ENCODE results near the gene TAF8.

DNA sequence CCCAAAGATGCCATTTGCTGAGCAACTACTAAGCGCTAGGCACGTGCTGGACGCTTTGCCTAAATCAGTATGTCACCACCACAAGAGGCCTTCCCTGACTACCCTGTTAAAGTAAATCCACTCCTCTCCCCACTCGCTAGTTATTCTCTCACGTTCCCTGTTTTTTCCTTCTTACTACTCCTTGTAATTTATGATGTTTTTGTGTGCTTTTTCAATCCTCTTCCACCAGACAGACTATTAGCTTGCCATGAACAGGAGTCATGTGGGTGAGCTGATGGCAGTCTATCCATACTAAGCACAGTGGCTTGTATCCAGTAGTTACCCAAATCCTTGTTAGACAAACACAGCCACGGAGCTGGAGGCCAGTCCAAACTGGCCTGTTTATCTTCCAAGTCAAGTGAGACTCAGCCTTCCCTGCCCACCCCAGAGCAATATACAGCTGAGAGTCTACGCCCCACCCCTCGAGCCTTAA lies 50.9 kb downstream of the TAF8 start:
- TF ChIP-seq, protein P1, sequence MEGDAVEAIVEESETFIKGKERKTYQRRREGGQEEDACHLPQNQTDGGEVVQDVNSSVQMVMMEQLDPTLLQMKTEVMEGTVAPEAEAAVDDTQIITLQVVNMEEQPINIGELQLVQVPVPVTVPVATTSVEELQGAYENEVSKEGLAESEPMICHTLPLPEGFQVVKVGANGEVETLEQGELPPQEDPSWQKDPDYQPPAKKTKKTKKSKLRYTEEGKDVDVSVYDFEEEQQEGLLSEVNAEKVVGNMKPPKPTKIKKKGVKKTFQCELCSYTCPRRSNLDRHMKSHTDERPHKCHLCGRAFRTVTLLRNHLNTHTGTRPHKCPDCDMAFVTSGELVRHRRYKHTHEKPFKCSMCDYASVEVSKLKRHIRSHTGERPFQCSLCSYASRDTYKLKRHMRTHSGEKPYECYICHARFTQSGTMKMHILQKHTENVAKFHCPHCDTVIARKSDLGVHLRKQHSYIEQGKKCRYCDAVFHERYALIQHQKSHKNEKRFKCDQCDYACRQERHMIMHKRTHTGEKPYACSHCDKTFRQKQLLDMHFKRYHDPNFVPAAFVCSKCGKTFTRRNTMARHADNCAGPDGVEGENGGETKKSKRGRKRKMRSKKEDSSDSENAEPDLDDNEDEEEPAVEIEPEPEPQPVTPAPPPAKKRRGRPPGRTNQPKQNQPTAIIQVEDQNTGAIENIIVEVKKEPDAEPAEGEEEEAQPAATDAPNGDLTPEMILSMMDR (conservative IDR thresholded peaks at IDR 0.05; ENCODE audit: low read depth, low read length): no peak
- no peak for TF ChIP-seq EZH2 (IDR thresholded peaks at IDR 0.05; ENCODE audit: borderline replicate concordance, low read depth, low read length, poor library complexity, severe bottlenecking)
